GM03348 (cell line): Measurements from ENCODE around the gene FTH1.
"Not testable (repeated sequence)": the region's sequence is repeated elsewhere in the genome, so short reads cannot be mapped to it uniquely, and the experiment has no call there.

Experiments
- DNase-seq: peaks from one replicate; pipeline ENCODE4 v3.0.0; 2012; ENCODE audit warnings: low spot score

FTH1 gene

DNA sequence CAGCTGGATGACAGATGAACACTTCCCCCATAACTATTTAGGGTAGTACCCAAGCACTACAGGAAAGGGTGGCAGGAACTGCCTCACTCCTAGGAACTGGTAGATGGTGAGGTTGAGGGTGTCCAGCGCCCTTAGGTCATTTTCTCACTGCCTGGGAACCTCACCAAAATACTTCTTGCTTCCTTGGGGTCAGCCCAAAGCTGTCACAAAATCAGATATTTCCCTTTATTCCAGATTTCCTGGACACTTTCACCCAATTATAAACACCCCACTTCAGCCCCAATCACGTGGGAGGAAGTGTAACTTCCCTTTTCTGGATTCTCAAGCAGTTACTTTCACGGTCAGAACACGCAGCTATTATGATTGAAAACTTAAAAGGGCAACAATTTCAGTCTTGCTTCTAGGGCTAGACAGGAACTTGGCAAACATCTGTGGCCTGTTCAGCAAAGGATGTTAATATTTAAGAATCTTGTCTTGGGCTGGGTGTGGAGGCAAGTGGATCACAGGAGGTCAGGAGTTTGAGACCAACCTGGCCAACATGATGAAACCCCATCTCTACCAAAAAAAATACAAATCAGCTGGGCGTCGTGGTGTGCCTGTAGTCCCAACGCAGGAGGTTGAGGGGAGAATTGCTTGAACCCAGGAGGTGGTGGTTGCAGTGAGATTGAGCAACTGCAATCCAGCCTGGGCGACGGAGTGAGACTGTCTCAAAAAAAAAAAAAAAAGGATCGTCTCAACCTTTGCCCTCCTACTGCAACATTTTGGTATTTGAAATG is 4.0 kb downstream of the FTH1 start:
- DNase-seq = peak; percentile 49

DNA sequence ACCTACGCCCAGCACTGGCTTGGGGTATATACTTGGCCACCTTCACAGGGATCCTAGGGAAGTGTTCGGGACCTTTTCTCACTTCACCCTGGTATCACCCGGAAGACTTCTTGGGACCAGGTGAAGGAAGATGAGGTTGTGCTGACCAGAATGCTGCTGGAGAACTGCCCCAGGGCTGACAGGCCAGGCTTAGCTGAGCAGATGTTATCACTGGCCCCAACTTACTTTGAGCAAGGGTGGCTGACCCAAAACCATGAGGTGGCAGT is 4.5 kb downstream of the FTH1 start:
- no peak for DNase-seq

DNA sequence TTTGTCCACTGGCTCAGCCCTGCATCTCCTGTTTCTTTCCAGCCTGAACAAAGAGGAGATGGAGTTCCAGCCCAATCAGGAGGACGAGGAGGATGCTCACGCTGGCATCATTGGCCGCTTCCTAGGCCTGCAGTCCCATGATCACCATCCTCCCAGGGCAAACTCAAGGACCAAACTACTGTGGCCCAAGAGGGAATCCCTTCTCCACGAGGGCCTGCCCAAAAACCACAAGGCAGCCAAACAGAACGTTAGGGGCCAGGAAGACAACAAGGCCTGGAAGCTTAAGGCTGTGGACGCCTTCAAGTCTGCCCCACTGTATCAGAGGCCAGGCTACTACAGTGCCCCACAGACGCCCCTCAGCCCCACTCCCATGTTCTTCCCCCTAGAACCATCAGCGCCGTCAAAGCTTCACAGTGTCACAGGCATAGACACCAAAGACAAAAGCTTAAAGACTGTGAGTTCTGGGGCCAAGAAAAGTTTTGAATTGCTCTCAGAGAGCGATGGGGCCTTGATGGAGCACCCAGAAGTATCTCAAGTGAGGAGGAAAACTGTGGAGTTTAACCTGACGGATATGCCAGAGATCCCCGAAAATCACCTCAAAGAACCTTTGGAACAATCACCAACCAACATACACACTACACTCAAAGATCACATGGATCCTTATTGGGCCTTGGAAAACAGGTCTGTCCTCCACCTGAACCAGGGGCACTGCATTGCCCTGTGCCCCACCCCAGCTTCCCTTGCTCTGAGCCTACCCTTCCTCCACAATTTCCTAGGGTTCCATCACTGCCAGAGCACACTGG is 5.0 kb downstream of the FTH1 start:
- no peak for DNase-seq

DNA sequence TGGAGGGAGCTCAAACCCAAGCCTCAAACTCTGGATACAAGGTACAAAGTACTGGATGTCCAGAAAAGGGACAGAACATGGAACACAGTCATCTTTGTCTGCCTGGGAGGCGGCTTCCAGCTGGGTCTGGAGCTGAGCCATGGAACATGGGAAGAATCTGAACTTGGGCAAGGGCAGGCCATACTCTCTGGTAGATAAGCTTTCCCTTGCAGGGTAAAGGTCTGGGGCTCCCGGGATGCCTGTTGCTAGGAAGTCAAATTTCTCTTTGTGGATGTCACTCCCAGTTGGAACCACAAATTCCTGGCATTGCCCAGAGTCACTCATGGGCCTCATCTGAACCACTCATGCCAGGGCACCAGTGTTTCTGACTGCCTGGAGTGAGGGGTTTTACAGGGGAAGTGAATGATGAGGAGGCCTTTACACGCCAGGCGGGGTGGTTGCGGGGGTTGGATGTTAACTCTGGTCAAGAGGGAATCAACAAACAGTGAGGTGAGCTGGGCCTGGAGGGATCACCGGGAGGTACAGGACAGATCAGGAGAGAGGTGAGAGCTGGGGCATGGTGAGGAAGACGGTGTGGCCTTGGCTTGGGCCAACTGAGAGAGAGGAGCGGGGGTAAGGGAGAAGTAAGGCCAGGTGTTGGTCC is 5.7 kb downstream of the FTH1 start:
- no peak for DNase-seq

DNA sequence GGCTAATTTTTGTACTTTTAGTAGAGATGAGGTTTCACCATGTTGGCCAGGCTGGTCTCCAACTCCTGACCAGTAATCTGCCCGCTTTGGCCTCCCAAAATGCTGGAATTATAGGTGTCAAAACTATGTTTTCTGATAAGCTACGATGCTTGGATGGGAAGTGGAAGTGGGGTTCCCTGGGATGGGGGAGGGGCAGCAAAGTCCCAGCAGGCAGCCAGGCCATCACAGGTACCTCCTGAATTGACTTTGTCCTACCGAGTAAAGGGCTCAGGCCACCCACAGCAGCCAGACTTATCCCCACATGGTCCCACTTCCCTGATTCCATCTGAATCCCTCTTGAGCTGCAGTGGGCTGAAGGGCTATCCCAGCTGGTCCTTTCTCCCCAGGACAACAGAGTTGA is 6.9 kb downstream of the FTH1 start:
- DNase-seq = no peak

DNA sequence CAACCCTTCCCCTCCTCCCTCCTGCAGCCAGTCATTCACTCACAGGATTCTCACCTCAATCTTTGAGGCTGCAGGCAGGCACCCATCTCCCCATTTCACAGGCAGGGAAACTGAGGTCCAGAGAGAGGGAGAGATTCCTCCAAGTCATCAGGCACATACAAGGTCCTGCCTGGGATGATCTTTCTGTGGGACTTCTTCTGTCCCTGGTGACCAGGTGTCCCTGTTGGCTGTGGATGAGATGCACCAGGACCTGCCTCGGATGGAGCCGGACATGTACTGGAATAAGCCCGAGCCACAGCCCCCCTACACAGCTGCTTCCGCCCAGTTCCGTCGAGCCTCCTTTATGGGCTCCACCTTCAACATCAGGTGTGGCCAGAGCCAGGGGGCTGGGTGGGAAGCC is 7.8 kb downstream of the FTH1 start:
- DNase-seq = no peak

DNA sequence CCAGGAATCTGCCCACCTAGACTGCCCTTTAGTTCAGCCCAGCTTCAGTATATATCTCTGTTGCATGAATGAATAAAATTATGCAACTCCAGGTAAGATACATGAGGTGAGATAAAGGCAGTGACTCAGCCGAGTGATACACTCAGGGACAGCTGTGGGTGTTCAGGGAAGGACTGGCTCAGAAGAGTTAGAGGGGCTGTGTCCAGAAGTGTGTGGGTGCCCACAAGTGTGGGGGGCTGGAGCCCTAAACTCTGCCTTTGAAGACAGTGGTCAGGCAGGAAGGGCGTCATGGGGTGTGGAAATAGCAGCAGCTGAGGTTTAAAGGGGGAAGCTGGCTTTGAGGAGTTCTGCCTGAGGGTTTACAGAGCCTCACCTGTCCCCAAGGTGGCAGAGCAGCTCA is 8.3 kb downstream of the FTH1 start:
- no peak for DNase-seq

DNA sequence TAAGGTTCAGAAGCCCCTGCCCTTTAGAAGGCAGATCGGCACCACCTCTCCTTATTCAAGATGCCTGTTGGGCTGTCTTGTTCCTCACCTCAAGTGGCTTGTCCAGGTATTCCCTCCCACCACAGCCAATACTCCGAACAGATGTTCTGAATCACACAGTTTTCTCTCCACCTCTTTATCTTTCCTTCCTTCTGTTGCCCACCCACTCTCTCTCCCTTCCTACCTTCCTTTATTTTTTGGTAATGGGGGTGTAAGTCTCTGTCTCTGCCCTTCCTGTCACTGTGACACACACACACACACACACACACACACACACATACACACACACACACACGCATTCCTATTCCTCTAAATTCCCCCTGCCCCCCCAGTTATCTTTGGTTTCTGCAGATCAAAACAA is 8.8 kb downstream of the FTH1 start:
- peak; percentile 0 for DNase-seq

DNA sequence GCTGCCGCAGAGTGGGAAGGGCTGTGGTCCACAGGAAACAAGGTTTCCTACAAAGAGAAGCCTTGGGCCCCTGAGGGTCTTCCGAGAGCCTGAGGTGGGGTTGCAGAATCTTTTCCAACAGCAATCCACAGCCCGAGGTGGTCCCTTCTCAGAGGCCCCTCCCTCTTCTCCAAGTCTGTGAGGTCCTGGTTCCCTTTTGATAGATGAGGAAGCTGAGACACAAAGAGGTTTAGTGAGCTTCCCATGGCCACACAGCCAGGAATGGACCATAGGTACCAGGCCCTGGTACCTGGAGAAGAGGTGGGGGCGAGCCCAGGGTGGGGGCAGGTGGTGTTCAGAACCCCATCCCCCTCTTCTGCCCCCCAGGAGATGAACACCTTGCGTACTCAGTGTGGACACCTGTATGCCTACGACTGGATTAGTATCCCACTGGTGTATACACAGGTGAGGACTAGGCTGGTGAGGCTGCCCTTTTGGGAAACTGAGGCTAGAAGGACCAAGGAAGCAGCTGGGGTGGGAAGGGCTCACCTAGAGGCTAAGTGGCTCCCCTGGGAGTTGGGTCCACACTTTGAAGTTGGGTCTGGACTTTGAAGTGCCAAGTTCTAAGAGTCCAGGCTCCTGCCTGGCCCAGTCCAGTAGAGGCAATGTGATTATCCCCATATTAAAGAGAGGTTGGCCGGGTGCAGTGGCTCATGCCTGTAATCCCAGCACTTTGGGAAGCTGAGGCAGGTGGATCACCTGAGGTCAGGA is 10.2 kb downstream of the FTH1 start:
- peak; percentile 0 for DNase-seq

DNA sequence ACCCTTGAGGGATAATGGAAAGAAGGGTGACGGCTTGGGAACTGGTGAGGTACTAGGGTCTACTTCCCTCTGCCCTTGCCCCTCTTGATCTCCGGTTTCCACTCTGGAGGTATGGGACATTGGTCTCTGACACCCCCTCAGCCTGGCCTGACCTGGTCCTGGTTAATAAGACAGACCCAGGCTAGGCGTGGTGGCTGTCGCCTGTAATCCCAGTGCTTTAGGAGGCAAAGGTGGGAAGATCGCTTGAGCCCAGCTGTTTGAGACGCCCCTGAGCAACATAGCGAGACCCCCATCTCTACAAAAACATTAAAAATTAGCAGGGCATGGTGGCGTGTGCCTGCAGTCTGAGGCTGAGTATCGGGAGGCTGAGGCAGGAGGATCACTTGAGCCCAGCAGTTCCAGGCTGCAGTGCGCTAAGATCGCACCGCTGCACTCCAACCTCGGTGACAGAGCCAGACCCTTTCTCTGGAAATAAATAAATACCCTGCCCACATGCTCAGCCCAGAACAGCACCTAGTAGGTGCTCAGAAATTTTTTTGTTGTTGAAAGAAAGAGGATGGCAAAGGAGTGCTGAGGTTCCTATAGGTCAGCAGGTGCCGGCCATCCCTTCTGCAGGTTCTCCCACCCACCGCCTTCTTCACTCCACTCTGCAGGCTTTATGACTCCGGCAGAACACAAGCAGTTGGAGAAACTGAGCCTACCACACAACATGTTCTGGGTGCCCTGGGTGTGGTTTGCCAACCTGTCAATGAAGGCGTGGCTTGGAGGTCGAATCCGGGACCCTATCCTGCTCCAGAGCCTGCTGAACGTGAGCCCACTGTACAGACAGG is 11.0 kb downstream of the FTH1 start:
- DNase-seq = no peak

DNA sequence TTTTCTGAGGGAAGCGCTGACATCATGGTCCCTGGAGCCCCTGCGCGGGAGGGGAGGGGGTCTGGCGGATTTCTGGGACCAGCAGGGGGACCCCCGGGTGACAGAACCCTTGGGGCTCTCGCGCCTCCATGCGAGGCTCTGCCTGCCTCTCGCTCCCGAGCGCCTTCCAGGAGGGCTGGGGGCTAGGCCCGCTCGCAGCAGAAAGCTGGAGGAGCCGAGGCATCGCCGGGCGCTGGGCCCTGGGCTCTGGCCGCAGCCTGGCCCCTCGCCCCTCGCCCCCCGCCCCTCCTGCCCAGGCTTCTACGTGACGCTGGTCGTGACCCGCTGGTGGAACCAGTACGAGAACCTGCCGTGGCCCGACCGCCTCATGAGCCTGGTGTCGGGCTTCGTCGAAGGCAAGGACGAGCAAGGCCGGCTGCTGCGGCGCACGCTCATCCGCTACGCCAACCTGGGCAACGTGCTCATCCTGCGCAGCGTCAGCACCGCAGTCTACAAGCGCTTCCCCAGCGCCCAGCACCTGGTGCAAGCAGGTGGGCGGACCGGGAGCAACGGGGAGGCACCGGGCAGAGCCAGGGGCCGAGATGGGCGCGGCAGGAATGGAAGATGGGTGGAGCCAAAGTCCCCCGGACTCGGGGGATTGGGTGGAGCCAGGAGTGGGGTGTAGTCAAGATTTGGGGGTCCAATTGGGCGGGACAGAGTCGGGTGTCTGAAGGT is 11.9 kb downstream of the FTH1 start:
- peak; percentile 51 for DNase-seq

DNA sequence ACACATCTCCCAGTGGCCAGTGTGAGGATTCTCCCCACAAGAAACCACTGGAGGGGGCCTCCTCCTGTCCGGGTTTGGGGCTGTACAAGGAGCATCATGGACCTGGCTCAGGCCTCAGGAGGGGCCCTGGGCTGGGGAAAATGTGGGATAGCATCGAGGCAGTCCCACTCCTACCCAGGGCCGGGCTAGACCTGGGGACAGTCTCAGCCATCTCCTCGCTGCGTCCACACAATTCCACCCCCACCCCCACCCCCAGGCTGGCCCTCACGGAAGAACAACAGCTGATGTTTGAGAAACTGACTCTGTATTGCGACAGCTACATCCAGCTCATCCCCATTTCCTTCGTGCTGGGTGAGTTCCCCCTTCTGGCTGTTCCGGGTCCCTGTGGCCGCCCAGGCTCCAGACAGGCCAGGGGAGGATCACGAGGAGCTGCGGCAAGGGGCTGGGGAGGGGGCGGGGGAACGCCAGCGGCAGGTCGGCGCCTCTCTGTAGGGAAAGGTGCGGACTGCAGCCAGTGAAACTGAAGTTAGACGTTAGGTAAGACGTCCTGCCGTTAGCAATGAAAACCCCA is 12.5 kb downstream of the FTH1 start:
- peak; percentile 90 for DNase-seq

DNA sequence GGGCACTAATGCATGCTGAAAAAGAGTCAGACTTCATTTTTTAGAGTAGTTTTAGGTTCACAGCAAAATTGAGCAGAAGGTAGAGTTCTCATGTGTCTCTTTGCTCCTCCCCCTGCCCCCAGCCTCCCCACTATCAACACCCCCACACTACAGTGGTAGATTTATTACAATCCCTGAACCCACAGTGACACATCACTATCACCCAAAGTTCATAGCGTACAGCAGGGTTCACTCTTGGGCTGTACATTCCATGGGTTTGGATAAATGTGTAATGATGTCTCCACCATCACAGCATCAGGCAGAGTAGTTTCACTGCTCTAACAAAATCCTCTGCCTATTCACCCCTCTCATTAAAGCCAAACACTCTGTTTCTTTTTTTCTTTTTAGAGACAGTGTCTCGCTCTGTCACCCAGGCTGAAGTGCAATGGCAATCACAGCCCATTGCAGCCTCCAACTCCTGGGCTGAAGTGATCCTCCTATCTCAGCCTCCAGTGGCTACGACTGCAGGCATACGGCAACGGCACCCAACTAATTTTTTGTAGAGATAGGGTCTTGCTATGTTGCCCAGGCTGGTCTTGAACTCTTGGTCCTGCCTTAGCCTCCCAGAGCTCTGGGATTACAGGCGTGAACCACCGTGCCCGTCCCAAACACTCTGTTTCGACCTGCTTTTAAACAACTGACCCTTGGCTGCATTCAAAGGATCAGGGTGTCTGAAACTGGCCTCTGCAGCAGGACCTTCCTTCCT is 13.2 kb downstream of the FTH1 start:
- DNase-seq = no peak

DNA sequence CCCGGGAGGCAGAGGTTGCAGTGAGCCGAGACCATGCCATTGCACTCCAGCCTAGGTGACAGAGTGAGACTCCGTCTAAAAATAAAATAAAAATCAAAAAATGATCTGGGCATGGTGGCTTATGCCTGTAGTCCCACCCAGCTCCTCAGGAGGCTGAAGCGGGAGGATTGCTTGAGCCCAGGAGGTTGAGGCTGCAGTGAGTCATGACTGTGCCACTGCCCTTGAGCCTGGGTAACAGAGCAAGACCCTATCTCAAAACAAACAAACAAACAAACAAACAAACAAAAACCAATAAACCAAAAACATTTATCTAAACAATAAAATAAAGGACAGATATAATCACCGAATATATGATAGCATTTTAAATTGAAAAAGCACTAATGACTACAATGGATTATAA is 13.8 kb downstream of the FTH1 start:
- not testable (repeated sequence) for DNase-seq

DNA sequence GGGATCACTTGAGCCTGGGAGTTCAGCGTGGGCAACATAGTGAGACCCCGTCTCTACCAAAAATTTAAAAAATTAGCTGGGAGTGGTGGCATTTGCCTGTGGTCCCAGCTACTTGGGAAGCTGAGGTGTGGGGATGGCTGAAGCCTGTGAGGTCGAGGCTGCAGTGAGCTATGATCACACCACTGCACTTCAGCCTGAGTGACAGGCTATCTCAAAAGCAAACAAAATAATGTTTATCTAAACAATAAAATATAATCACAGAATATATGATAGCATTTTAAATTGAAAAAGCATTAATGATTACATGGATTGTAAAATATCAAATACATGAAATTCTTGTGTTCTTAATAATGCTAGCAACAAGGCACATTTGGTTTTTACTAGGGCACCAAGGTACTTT is 14.6 kb downstream of the FTH1 start:
- no peak for DNase-seq

DNA sequence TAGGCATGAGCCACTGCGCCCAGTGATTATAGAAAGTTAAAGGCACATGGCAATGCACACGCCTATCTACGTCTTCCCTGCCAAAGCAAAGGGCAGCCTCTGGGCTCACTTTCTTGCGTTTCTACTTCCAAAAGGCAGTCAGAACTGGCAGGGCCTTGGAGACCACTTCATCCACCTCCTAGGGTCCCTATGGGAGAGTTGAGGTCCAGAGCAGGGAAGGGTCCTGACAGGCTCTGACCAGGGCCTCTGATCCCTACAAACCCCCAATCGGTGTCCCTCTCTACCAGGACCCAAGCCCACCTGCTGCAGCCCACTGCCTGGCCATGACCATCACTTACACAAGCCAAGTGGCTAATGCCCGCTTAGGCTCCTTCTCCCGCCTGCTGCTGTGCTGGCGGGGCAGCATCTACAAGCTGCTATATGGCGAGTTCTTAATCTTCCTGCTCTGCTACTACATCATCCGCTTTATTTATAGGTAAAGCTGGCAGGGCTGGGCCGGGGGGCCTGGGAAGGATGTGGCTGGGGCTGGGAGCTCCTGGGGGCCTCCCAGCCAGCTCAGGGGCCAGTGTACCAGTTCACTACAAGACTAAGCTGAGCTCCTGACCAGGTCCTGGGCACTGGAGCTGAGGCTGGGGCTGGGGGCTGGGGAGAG is 15.8 kb downstream of the FTH1 start:
- DNase-seq = no peak

DNA sequence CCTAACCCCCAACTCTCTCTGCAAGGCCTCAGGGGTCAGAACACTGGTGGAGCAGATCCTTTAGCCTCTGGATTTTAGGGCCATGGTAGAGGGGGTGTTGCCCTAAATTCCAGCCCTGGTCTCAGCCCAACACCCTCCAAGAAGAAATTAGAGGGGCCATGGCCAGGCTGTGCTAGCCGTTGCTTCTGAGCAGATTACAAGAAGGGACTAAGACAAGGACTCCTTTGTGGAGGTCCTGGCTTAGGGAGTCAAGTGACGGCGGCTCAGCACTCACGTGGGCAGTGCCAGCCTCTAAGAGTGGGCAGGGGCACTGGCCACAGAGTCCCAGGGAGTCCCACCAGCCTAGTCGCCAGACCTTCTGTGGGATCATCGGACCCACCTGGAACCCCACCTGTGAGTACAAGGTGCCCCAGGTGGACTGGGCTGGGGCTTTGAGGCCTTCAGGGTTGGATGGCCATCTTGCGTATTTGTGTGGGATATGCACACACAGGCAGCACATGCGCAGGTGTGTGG is 17.3 kb downstream of the FTH1 start, which contains the start of gene BEST1:
TSS of gene BEST1 (plus strand) at position 317 of the 513 bp plus-strand sequence. CDS start 1,456 bp downstream, outside the sequence.
- DNase-seq = no peak

DNA sequence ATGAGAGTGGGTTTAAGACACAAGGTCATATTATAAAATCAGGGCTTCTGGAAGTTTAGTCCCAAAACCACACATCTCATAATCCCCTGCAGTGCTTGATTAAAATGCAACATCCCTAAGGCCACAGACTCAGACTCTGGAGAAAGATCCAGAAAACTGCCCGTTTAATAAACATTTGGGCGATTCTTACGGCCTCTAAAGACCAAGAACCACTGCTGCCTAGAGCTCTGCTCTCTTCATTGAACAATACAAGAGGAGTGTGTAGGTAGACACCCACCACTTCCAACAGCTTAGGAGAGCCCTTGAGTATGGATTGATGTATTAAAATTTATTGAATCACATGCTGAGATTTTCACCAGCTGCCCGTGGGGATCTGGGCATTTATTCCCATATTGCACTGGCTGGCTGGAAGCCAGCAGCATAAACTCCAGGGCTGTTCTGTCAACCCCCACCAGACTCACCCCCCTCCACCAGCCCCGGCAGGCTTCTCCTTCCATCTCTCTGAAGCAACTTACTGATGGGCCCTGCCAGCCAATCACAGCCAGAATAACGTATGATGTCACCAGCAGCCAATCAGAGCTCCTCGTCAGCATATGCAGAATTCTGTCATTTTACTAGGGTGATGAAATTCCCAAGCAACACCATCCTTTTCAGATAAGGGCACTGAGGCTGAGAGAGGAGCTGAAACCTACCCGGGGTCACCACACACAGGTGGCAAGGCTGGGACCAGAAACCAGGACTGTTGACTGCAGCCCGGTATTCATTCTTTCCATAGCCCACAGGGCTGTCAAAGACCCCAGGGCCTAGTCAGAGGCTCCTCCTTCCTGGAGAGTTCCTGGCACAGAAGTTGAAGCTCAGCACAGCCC is 18.0 kb downstream of the FTH1 start:
- DNase-seq = peak; percentile 94
